ENCODE measurements around the gene KLHL40.

GRCh38 chr3:42685363-42685881 is at the start of gene KLHL40:
- no peak for TF ChIP-seq CTCF (IDR thresholded peaks at IDR 0.05; ENCODE audit: extremely low read depth in 1 of 2, insufficient read depth in 1 of 2, low read depth in 1 of 2, low read length in 2 of 2)
- TF ChIP-seq POLR2A (IDR thresholded peaks at IDR 0.05; ENCODE audit: low read depth, low read length): no peak
- no peak for TF ChIP-seq MYC (IDR thresholded peaks at IDR 0.05; ENCODE audit: low read depth, low read length)
- TF ChIP-seq POLR2AphosphoS5 (IDR thresholded peaks at IDR 0.05; ENCODE audit: insufficient read depth, low read depth, low read length): no peak
